ENCODE measurements around the gene IPP.
A peak's percentile ranks its signal among the peaks of the same experiment; 100 is the strongest.
"Not testable (repeated sequence)": the region's sequence is repeated elsewhere in the genome, so short reads cannot be mapped to it uniquely, and the experiment has no call there.

The IPP gene

GRCh38 chr1:45739137-45739536 is 11.3 kb downstream of the IPP start:
- DNase-seq, result no peak

- no peak for DNase-seq
These were observed 19.6 kb downstream of the IPP start for GRCh38 chr1:45730780-45731319.

- peak; percentile 71 for DNase-seq
These were observed 20.2 kb downstream of the IPP start for GRCh38 chr1:45730075-45730779.

GRCh38 chr1:45726007-45726406 is 24.4 kb downstream of the IPP start:
- DNase-seq, result not testable (repeated sequence)

- no peak for DNase-seq
These were observed 27.1 kb downstream of the IPP start for GRCh38 chr1:45723248-45723930.

GRCh38 chr1:45722809-45723208 is 27.6 kb downstream of the IPP start:
- no peak for DNase-seq

GRCh38 chr1:45721207-45721606 is 29.2 kb downstream of the IPP start:
- DNase-seq, result no peak

GRCh38 chr1:45718289-45718688 is 32.2 kb downstream of the IPP start:
- DNase-seq, result no peak

GRCh38 chr1:45717386-45717785 is 33.1 kb downstream of the IPP start:
- DNase-seq, result not testable (repeated sequence)

- DNase-seq, result no peak
These were observed 33.8 kb downstream of the IPP start for GRCh38 chr1:45716700-45717099.

- no peak for DNase-seq
These were observed 36.7 kb downstream of the IPP start for GRCh38 chr1:45713711-45714110.

GRCh38 chr1:45704637-45705036 is 45.8 kb downstream of the IPP start:
- DNase-seq, result no peak

- no peak for DNase-seq
These were observed 55.6 kb downstream of the IPP start for GRCh38 chr1:45694823-45695222.

- not testable (repeated sequence) for DNase-seq
These were observed 56.6 kb downstream of the IPP start for GRCh38 chr1:45693811-45694210.

GRCh38 chr1:45687754-45688740 is 62.4 kb downstream of the IPP start, which contains the start of gene TMEM69:
TSS of gene TMEM69 (plus strand) at chr1:45688181. CDS start at chr1:45691069, 2,888 bp downstream.
- peak; percentile 96 for DNase-seq

GRCh38 chr1:45687014-45687753 is 63.3 kb downstream of the IPP start:
- peak; percentile 99 for DNase-seq

- peak; percentile 99 for DNase-seq
These were observed 64.0 kb downstream of the IPP start, which contains the start of gene GPBP1L1 for GRCh38 chr1:45686288-45687013. TSS of gene GPBP1L1 (minus strand) at chr1:45686533. CDS start at chr1:45659087, 27,446 bp downstream.

GRCh38 chr1:45686015-45686287 is 64.5 kb downstream of the IPP start:
- peak; percentile 81 for DNase-seq

- DNase-seq, result no peak
These were observed 65.0 kb downstream of the IPP start for GRCh38 chr1:45685308-45686014.

GRCh38 chr1:45684402-45684801 is 66.1 kb downstream of the IPP start:
- DNase-seq, result no peak

- DNase-seq, result no peak
These were observed 67.5 kb downstream of the IPP start for GRCh38 chr1:45682942-45683341.

All from NCI-H2029 treated with DMSO at 0.1 percent for 48 hours (cell line).